HepG2 (cell line): ENCODE data around the gene SS18L1. TPM values are rescaled to one million over a fixed set of nuclear protein-coding genes. Genes with fewer than 3 reads are reported as not detected.

Source experiments
- ATAC-seq: fragments of 200-7000 bp; cut with Tn5 transposase; 3 replicates; pipeline ENCODE4 v1.9.1; 2020; ENCODE audit warnings: mild to moderate bottlenecking, moderate library complexity
- BruUV-seq: library from RNA; stranded (reverse); fragments of 400-500 nt; replicated peaks from 2 replicates; lab custom pipeline; 2021; lab: Mats Ljungman, UMichigan
- CTCF ChIA-PET: fragments of 300-600 bp; formaldehyde crosslinking; extraction: SDS; loops from one replicate; lab custom pipeline; 2021; ENCODE audit warnings: low total read pairs, inconsistent platforms, low intra/inter-chr PET ratio; lab: Yijun Ruan, JAX
- POLR2A ChIA-PET: fragments of 350-600 bp; sonication (Branson Sonifier 250); formaldehyde crosslinking; loops from one replicate; lab custom pipeline; 2020; ENCODE audit warnings: antibody characterized with exemption, inconsistent platforms; lab: Yijun Ruan, JAX
- DNase-seq: peaks from one replicate; pipeline ENCODE4 v3.0.0-alpha.2; 2015; ENCODE audit warnings: low spot score
- FAIRE-seq: peaks from 3 replicates; lab custom pipeline; 2011; peaks lifted over from hg19 to GRCh38; lab: Jason Lieb, UNC
- H2AFZ ChIP-seq: one replicate; pipeline ENCODE4 v1.6.1; 2011; ENCODE audit warnings: low read length, inconsistent platforms
- H3K27ac ChIP-seq: fragments of 300-600 bp; 3 replicates; pipeline ENCODE4 v1.8.0; 2011; ENCODE audit warnings: mixed run types, mild to moderate bottlenecking, mixed read lengths, low read length, inconsistent platforms; ENCODE audit not compliant: insufficient read depth; ENCODE audit errors: extremely low read length
- H3K27me3 ChIP-seq, 2 experiments: fragments of 200-600 bp in 1 of 2; 2 replicates in 1 of 2; 3 replicates in 1 of 2; pipeline versions ENCODE4 v1.6.0 to v1.8.0; 2011; ENCODE audit warnings: low read length in 2 of 2, mild to moderate bottlenecking in 2 of 2, moderate library complexity in 2 of 2, inconsistent platforms in 1 of 2; ENCODE audit not compliant: insufficient read depth in 2 of 2, control insufficient read depth in 1 of 2
- H3K36me3 ChIP-seq, 2 experiments: fragments of 200-600 bp in 1 of 2; replicated peaks in 1 of 2; 2 replicates in 1 of 2; 3 replicates in 1 of 2; pipeline versions ENCODE4 v1.5.1 to v1.8.0; 2011; ENCODE audit warnings: low read length in 2 of 2, inconsistent platforms in 1 of 2; ENCODE audit not compliant: insufficient read depth in 2 of 2, control insufficient read depth in 1 of 2
- H3K4me1 ChIP-seq: 2 replicates; pipeline ENCODE4 v1.5.1; 2012; ENCODE audit warnings: low read length, inconsistent platforms; ENCODE audit not compliant: insufficient read depth
- H3K4me2 ChIP-seq: 2 replicates; pipeline ENCODE4 v1.6.0; 2011; ENCODE audit warnings: low read depth, low read length, inconsistent platforms
- H3K4me3 ChIP-seq, 3 experiments: fragments of 200-600 bp in 1 of 3; sonication (generic), shearing (Covaris generic) in 1 of 3; replicated peaks in 1 of 3; 2 replicates each; pipeline ENCODE4 v1.5.1; 2011 to 2016; ENCODE audit warnings: low read length in 3 of 3, inconsistent platforms in 2 of 3, low read depth in 2 of 3, mild to moderate bottlenecking in 2 of 3, control low read depth in 1 of 3, mixed read lengths in 1 of 3; ENCODE audit not compliant: insufficient read depth in 1 of 3
- H3K79me2 ChIP-seq: one replicate; pipeline ENCODE4 v1.6.1; 2011; ENCODE audit warnings: low read length, inconsistent platforms; ENCODE audit not compliant: insufficient read depth
- H3K9ac ChIP-seq: 2 replicates; pipeline ENCODE4 v1.6.0; 2011; ENCODE audit warnings: mild to moderate bottlenecking, low read depth, low read length, inconsistent platforms; ENCODE audit not compliant: insufficient read depth
- H3K9me3 ChIP-seq: 2 replicates; pipeline ENCODE4 v1.5.1; 2012; ENCODE audit warnings: mild to moderate bottlenecking, low read length
- H4K20me1 ChIP-seq: 2 replicates; pipeline ENCODE4 v1.6.0; 2011; ENCODE audit warnings: inconsistent platforms, mild to moderate bottlenecking, low read length, moderate library complexity; ENCODE audit not compliant: insufficient read depth
- ARNT ChIP-seq: fragments of 450-650 bp; IDR thresholded peaks from 2 replicates; pipeline ENCODE4 v1.6.1; 2017
- ATF7-NPFF ChIP-seq: sonication (generic); formaldehyde crosslinking; IDR thresholded peaks from 2 replicates; pipeline ENCODE4 v1.8.1; 2023; ENCODE audit warnings: mild to moderate bottlenecking, low read depth, missing genetic modification reagents, moderate library complexity
- HOXA3 ChIP-seq: sonication (generic); formaldehyde crosslinking; IDR thresholded peaks from 2 replicates; pipeline ENCODE4 v1.5.0; 2020; ENCODE audit warnings: missing genetic modification reagents
- MTF2 ChIP-seq: sonication (generic); formaldehyde crosslinking; IDR thresholded peaks from 2 replicates; pipeline ENCODE4 v1.5.0; 2020; ENCODE audit warnings: missing genetic modification reagents, borderline replicate concordance
- NAIF1 ChIP-seq: sonication (generic); formaldehyde crosslinking; IDR thresholded peaks from 2 replicates; pipeline ENCODE4 v1.5.0; 2020; ENCODE audit warnings: mild to moderate bottlenecking, missing genetic modification reagents, borderline replicate concordance
- PHF21A ChIP-seq: sonication (generic); formaldehyde crosslinking; IDR thresholded peaks from 2 replicates; pipeline ENCODE4 v1.5.0; 2020; ENCODE audit warnings: mild to moderate bottlenecking, missing genetic modification reagents
- ZKSCAN8 ChIP-seq: IDR thresholded peaks from 2 replicates; pipeline ENCODE4 v1.6.1; 2016; ENCODE audit warnings: borderline replicate concordance, missing genetic modification reagents, missing compliant biosample characterization
- ZMYM4 ChIP-seq: sonication (generic); formaldehyde crosslinking; IDR thresholded peaks from 2 replicates; pipeline ENCODE4 v1.8.1; 2023; ENCODE audit warnings: mild to moderate bottlenecking, missing genetic modification reagents
- ZSCAN25 ChIP-seq: sonication (generic); formaldehyde crosslinking; IDR thresholded peaks from 2 replicates; pipeline ENCODE4 v1.8.0; 2022; ENCODE audit warnings: mild to moderate bottlenecking, missing genetic modification reagents
- WGBS: methylation state at CpG from one replicate; pipeline ENCODE4 v1.1.6; 2017; ENCODE audit warnings: low lambda C conversion rate; 5-methylcytosine and 5-hydroxymethylcytosine counted together
- in situ Hi-C: cut with HindIII; loops from 2 replicates; pipeline ENCODE4 v1.10.0; 2017; ENCODE audit warnings: low pct_unique_long_range_greater_than_20kb; ENCODE audit not compliant: extremely low pct_ligation_motif_present
- intact Hi-C: fragments of 100-400 bp; cut with micrococcal nuclease; formaldehyde crosslinking; loops from one replicate; pipeline ENCODE4 v1.10.0; 2022; ENCODE audit not compliant: unreplicated experiment
- polyA plus RNA-seq, 8 experiments: library from polyadenylated mRNA; depleted of rRNA in 3 of 8; stranded (reverse) in 7 of 8; unstranded in 1 of 8; fragments of >200 nt; fragmentation: Illumina TruSeq in 4 of 8; extraction: Trizol in 4 of 8; gene quantifications; 2 replicates each; pipeline versions ENCODE4 v1.2.1 to v1.2.3, GENCODE V29; 2011 to 2016; ENCODE audit warnings: low read depth in 4 of 8, missing spikeins in 1 of 8, mixed read lengths in 1 of 8; ENCODE audit not compliant: insufficient read depth in 1 of 8
- total RNA-seq, 5 experiments: library from RNA; depleted of rRNA; stranded (reverse); fragments of >200 nt; fragmentation: Illumina TruSeq; extraction: Trizol; gene quantifications; 2 replicates each; pipeline ENCODE4 v1.2.3, GENCODE V29; 2016; ENCODE audit warnings: low read depth in 1 of 5
- TF ChIP-seq, protein P1 (sequence below): sonication (generic); formaldehyde crosslinking; IDR thresholded peaks from 2 replicates; pipeline ENCODE4 v1.4.0; 2020; ENCODE audit warnings: missing genetic modification reagents
- TF ChIP-seq, protein P2 (sequence below): sonication (generic); formaldehyde crosslinking; IDR thresholded peaks from 2 replicates; pipeline ENCODE4 v1.4.0; 2020; ENCODE audit warnings: mild to moderate bottlenecking, missing genetic modification reagents
- TF ChIP-seq, protein P3 (sequence below): IDR thresholded peaks from 2 replicates; pipeline ENCODE4 v1.6.1; 2012; ENCODE audit warnings: low read length, improper control_type of control experiment

SS18L1 gene
- total and polyA plus RNA-seq, 2 of the 13 experiments (the other 11 are each of a cell fraction or from before 2014, with no cell fraction given): 17.8 to 27.6 TPM

DNA sequence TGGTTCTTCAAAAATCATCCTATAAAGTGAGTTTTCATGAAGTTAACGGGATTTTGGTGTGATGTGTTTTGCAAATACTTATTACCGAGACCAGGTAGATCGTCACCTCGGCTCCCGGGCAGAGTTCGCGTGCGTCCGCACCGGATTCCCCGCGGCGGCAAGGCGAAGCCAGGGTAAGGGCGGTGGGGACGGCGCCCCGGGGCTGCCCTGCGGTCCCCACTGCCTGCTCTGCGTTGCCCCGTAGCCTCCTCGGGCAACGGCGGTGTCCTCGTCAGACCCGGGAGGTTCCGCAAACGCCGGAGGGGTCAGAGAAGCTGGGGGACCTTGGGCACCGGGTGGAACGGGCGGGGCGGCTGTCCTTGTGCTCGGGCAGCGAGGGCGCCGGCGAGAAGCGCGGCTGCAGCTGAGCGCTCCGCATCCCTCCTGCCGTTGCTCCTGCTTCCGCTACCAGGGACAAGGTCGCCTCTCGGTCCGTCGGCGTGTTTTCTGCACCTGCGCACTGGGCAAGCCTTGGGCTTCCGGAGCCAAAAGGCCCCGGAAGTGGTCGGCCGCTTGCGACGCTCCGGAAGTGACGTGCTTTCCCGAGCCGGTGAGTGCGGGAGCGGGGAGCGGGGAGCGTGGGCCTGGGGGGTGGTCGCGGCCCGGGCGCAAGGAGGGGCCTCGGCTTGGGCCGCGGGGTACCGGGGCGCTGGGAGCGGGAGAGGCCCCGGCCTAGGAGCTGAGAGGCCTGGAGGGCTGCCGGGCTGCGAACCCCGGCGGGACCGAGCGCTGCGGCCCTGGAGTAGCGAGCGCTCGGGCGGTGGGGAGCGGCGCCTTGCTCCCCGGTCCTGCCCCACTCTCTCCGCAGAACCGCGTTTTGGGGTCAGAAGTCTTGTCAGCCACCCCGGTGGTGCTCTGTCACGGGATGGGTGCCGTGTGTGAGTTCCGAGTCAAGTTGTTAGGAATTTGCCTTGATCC lies 39.2 kb downstream of the SS18L1 start, which contains the start of gene MTG2:
Gene MTG2, plus strand, starts transcription at position 560 of the 957 bp plus-strand sequence. CDS start 10,393 bp downstream, outside the sequence.
- peak; percentile 98 for DNase-seq
- in situ Hi-C loops: no loop called here
- no peak for TF ChIP-seq ARNT
- TF ChIP-seq MTF2 (CRISPR knock-in tag): no peak; the same call in 1 of the 2 replicates
- peak; percentile 88 for TF ChIP-seq ZKSCAN8
- TF ChIP-seq ZSCAN25 (CRISPR knock-in tag): peak; percentile 77; the same call in 1 of the 2 replicates
- TF ChIP-seq, protein P1, sequence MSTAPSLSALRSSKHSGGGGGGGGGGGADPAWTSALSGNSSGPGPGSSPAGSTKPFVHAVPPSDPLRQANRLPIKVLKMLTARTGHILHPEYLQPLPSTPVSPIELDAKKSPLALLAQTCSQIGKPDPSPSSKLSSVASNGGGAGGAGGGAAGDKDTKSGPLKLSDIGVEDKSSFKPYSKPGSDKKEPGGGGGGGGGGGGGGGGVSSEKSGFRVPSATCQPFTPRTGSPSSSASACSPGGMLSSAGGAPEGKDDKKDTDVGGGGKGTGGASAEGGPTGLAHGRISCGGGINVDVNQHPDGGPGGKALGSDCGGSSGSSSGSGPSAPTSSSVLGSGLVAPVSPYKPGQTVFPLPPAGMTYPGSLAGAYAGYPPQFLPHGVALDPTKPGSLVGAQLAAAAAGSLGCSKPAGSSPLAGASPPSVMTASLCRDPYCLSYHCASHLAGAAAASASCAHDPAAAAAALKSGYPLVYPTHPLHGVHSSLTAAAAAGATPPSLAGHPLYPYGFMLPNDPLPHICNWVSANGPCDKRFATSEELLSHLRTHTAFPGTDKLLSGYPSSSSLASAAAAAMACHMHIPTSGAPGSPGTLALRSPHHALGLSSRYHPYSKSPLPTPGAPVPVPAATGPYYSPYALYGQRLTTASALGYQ (CRISPR knock-in tag): peak; percentile 98
- TF ChIP-seq ATF7-NPFF (CRISPR knock-in tag): peak; percentile 99
- TF ChIP-seq, protein P2, sequence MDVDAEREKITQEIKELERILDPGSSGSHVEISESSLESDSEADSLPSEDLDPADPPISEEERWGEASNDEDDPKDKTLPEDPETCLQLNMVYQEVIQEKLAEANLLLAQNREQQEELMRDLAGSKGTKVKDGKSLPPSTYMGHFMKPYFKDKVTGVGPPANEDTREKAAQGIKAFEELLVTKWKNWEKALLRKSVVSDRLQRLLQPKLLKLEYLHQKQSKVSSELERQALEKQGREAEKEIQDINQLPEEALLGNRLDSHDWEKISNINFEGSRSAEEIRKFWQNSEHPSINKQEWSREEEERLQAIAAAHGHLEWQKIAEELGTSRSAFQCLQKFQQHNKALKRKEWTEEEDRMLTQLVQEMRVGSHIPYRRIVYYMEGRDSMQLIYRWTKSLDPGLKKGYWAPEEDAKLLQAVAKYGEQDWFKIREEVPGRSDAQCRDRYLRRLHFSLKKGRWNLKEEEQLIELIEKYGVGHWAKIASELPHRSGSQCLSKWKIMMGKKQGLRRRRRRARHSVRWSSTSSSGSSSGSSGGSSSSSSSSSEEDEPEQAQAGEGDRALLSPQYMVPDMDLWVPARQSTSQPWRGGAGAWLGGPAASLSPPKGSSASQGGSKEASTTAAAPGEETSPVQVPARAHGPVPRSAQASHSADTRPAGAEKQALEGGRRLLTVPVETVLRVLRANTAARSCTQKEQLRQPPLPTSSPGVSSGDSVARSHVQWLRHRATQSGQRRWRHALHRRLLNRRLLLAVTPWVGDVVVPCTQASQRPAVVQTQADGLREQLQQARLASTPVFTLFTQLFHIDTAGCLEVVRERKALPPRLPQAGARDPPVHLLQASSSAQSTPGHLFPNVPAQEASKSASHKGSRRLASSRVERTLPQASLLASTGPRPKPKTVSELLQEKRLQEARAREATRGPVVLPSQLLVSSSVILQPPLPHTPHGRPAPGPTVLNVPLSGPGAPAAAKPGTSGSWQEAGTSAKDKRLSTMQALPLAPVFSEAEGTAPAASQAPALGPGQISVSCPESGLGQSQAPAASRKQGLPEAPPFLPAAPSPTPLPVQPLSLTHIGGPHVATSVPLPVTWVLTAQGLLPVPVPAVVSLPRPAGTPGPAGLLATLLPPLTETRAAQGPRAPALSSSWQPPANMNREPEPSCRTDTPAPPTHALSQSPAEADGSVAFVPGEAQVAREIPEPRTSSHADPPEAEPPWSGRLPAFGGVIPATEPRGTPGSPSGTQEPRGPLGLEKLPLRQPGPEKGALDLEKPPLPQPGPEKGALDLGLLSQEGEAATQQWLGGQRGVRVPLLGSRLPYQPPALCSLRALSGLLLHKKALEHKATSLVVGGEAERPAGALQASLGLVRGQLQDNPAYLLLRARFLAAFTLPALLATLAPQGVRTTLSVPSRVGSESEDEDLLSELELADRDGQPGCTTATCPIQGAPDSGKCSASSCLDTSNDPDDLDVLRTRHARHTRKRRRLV: no peak
- peak; percentile 96 for TF ChIP-seq NAIF1 (CRISPR knock-in tag)
- peak; percentile 71 for TF ChIP-seq PHF21A (CRISPR knock-in tag)
- TF ChIP-seq, protein P3, sequence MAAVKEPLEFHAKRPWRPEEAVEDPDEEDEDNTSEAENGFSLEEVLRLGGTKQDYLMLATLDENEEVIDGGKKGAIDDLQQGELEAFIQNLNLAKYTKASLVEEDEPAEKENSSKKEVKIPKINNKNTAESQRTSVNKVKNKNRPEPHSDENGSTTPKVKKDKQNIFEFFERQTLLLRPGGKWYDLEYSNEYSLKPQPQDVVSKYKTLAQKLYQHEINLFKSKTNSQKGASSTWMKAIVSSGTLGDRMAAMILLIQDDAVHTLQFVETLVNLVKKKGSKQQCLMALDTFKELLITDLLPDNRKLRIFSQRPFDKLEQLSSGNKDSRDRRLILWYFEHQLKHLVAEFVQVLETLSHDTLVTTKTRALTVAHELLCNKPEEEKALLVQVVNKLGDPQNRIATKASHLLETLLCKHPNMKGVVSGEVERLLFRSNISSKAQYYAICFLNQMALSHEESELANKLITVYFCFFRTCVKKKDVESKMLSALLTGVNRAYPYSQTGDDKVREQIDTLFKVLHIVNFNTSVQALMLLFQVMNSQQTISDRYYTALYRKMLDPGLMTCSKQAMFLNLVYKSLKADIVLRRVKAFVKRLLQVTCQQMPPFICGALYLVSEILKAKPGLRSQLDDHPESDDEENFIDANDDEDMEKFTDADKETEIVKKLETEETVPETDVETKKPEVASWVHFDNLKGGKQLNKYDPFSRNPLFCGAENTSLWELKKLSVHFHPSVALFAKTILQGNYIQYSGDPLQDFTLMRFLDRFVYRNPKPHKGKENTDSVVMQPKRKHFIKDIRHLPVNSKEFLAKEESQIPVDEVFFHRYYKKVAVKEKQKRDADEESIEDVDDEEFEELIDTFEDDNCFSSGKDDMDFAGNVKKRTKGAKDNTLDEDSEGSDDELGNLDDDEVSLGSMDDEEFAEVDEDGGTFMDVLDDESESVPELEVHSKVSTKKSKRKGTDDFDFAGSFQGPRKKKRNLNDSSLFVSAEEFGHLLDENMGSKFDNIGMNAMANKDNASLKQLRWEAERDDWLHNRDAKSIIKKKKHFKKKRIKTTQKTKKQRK: no peak
- TF ChIP-seq ZMYM4: peak; percentile 96
- TF ChIP-seq HOXA3 (CRISPR knock-in tag): peak; percentile 98

More for the DNA sequence above, 39.2 kb downstream of the SS18L1 start, which contains the start of gene MTG2:
- peaks cover 9 to 10% of the 10 kb centered on the region in 2 experiments; a peak in 4 of 5 replicates for H3K36me3 ChIP-seq
- no peaks in the 10 kb centered on the region; a peak in 1 of 5 replicates for H3K27me3 ChIP-seq
- no peaks in the 10 kb centered on the region for H4K20me1 ChIP-seq
- BruUV-seq: TSS peak; percentile 93
- peak within 1 kb of the TSS; percentile 97 for H3K9ac ChIP-seq
- ATAC-seq (peak; percentile 93), FAIRE-seq (peak; percentile 67)
- peaks cover 34% of the 10 kb centered on the region for H3K79me2 ChIP-seq
- no peak within 1 kb of the TSS for H2AFZ ChIP-seq
- CTCF ChIA-PET: no interaction called here
- peak within 1 kb of the TSS; percentile 90 for H3K27ac ChIP-seq
- intact Hi-C loops: loop anchor here (1.0 kb wide), 1 partner anchor 56 kb away; the partner anchor contains the start of gene OSBPL2
- H3K4me3 ChIP-seq: peak within 1 kb of the TSS; percentile 87 to 96 (median 90)
- WGBS: under 1% methylated on average over 82 of the region's 96 CpGs
- H3K4me1 ChIP-seq: peaks cover 48% of the 10 kb centered on the region
- H3K9me3 ChIP-seq: no peaks in the 10 kb centered on the region
- POLR2A ChIA-PET: interaction anchor here (0.6 to 1.8 kb wide), 6 partner anchors 8 to 193 kb away, joined by 3 to 6 read pairs (median 3); no protein-coding TSS in a partner anchor
- peak within 1 kb of the TSS; percentile 95 for H3K4me2 ChIP-seq
